Activated T-helper 1 cell treated with anti-CD3 and anti-CD28 coated beads, Interleukin-12 subunit alpha, Interleukin-12 subunit beta, Interleukin-2, Interleukin-4 antibody, amounts not matched to agents 30 ng/mL and 10 ng/mL and 1 ng/mL, durations not matched to agents 14 hours and 24 hours and 36 hours (primary cell): ENCODE data around the gene ATG7. TPM values are rescaled to one million over a fixed set of nuclear protein-coding genes. Genes with fewer than 3 reads are reported as not detected.

Source experiments
- DNase-seq: peaks from one replicate; pipeline ENCODE4 v3.0.0; 2021; ENCODE audit warnings: low spot score
- H3K27ac Mint-ChIP-seq: one replicate; pipeline ENCODE4 v1.8.0; 2021; ENCODE audit warnings: mild to moderate bottlenecking, mixed read lengths
- H3K27me3 Mint-ChIP-seq: one replicate; pipeline ENCODE4 v1.8.0; 2022; ENCODE audit warnings: mild to moderate bottlenecking, moderate library complexity, mixed read lengths; ENCODE audit not compliant: insufficient read depth
- H3K36me3 Mint-ChIP-seq: one replicate; pipeline ENCODE4 v1.8.0; 2021; ENCODE audit warnings: low read depth, mixed read lengths
- H3K4me1 Mint-ChIP-seq: one replicate; pipeline ENCODE4 v1.8.0; 2021; ENCODE audit warnings: low read depth, mixed read lengths
- H3K4me3 Mint-ChIP-seq: one replicate; pipeline ENCODE4 v1.8.0; 2021; ENCODE audit warnings: mild to moderate bottlenecking, moderate library complexity, mixed read lengths
- H3K9me3 Mint-ChIP-seq: one replicate; pipeline ENCODE4 v1.8.0; 2021; ENCODE audit warnings: mixed read lengths
- intact Hi-C: fragments of 100-400 bp; cut with micrococcal nuclease; formaldehyde crosslinking; loops from one replicate; pipeline ENCODE4 v1.15.1; 2024
- total RNA-seq: library from RNA; stranded (reverse); gene quantifications from 2 replicates; pipeline ENCODE4 v1.2.3, GENCODE V29; 2022

The ATG7 gene
- total RNA-seq, 1 donor from 2014 or later, result 38.6 TPM

DNA sequence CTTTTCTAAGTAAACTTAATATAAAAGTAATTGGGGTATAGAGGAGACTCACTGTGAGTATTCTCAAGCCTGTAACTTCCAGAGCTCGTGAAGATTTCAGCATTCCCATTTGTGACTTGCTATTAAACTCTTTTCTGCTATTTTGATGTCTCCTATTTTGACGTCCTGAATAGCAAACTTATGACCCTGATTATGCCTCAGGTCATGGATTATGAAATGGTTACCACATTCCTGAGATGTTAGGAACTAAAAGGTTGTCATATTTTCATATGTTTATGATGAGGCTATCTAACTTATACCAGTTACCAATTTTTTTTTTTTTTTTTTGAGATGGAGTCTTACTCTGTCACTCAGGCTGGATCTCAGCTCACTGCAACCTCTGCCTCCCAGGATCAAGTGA lies 105.5 kb downstream of the ATG7 start:
- no peak overlapping the region for H3K27ac Mint-ChIP-seq
- no peaks in the 10 kb centered on the region for H3K9me3 Mint-ChIP-seq
- intact Hi-C loops, result loop anchor here (2.0 to 10.0 kb wide), 3 partner anchors 265 to 427 kb away; partner anchors contain the start of gene VGLL4
- H3K4me3 Mint-ChIP-seq, result no peak overlapping the region
- peaks cover 3% of the 10 kb centered on the region for H3K36me3 Mint-ChIP-seq
- no peak for DNase-seq
- H3K27me3 Mint-ChIP-seq, result no peaks in the 10 kb centered on the region
- H3K4me1 Mint-ChIP-seq, result no peaks in the 10 kb centered on the region

DNA sequence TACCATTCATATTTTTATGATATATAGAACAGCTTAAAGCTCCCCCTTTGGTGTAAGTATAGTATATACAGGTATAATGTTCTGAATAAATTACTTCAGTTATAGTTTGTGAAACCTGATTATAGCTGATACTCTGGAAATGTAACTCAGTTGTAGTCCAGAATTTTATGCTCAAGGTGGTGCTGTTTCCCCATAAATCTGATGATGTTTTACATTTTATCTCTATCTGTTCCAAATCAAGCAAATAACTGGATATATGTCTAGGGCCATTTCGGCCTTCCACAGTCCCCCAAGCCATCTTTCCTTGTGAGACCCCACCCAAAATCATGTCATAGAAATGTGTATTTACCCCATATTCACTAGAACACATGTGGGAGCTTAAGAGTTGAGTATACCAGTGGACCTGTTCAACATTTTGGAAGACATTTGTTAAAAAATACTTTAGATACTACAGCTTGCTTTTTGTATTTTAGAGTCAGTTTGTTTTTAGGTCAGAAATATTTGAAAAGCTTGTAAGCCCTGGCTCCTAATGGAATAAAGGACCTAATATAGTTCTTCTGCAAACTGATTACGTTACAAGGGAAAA lies 107.1 kb downstream of the ATG7 start:
- Mint-ChIP-seq H3K9me3 (no peaks in the 10 kb centered on the region), H3K27ac (no peak overlapping the region), H3K4me3 (no peak overlapping the region), H3K4me1 (no peaks in the 10 kb centered on the region), H3K27me3 (no peaks in the 10 kb centered on the region), H3K36me3 (peaks cover 7% of the 10 kb centered on the region)
- intact Hi-C loops, result loop anchor here (1.0 to 10.0 kb wide), 4 partner anchors 263 to 425 kb away; partner anchors contain the start of gene VGLL4
- no peak for DNase-seq

- intact Hi-C loops, result loop anchor here (1.0 to 10.0 kb wide), 4 partner anchors 263 to 425 kb away; partner anchors contain the start of gene VGLL4
- no peak overlapping the region for H3K27ac Mint-ChIP-seq
- H3K36me3 Mint-ChIP-seq, result peaks cover 7% of the 10 kb centered on the region
- H3K4me1 Mint-ChIP-seq, result no peaks in the 10 kb centered on the region
- H3K4me3 Mint-ChIP-seq, result no peak overlapping the region
- no peaks in the 10 kb centered on the region for H3K9me3 Mint-ChIP-seq
- H3K27me3 Mint-ChIP-seq, result no peaks in the 10 kb centered on the region
- DNase-seq, result no peak
Measured at GRCh38 chr3:11379824-11380701, 107.9 kb downstream of the ATG7 start.

DNA sequence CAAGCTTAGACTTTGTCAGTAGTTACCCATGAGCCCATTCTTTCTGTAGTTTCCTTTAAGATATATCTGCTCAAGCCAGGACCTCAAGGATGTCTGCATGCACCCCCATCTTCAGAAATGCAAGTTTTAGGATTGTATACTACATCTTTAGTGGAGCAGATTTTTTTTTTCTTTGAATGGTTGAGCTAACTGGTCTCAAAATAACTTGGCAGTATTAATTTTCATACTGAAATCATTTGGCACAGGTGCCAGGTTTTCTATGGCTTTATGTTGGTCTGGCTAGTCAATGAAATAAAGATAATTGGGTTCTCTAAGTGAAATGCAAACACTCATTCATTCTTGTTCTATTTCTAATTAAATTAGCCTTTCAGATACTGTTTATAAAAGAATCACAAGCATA lies 108.9 kb downstream of the ATG7 start:
- H3K27me3 Mint-ChIP-seq, result no peaks in the 10 kb centered on the region
- DNase-seq, result no peak
- no peak overlapping the region for H3K4me3 Mint-ChIP-seq
- peaks cover 7% of the 10 kb centered on the region for H3K36me3 Mint-ChIP-seq
- no peaks in the 10 kb centered on the region for H3K4me1 Mint-ChIP-seq
- intact Hi-C loops, result no loop called here
- no peaks in the 10 kb centered on the region for H3K9me3 Mint-ChIP-seq
- H3K27ac Mint-ChIP-seq, result no peak overlapping the region

DNA sequence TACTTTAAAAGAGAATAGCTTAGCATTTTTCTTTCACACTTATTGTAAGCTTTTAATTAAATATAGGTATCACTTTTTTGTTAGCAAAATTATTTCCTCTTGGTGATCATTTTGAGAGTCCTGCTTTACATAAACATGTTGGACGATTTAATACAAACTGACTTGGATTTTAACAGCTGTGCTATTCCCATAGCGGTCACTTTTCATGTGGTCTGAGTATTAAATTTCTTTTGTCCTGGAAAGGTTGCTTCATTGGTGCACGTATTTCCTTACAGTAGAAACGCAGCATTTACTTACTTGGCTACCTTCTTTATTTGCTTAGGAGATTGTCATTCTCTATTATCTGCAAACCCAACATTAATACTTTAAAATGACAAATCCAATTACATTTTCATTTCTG lies 109.4 kb downstream of the ATG7 start:
- no peaks in the 10 kb centered on the region for H3K9me3 Mint-ChIP-seq
- H3K27ac Mint-ChIP-seq, result no peak overlapping the region
- no peak for DNase-seq
- H3K4me1 Mint-ChIP-seq, result no peaks in the 10 kb centered on the region
- H3K27me3 Mint-ChIP-seq, result no peaks in the 10 kb centered on the region
- no peak overlapping the region for H3K4me3 Mint-ChIP-seq
- H3K36me3 Mint-ChIP-seq, result peaks cover 5% of the 10 kb centered on the region
- intact Hi-C loops, result no loop called here

DNA sequence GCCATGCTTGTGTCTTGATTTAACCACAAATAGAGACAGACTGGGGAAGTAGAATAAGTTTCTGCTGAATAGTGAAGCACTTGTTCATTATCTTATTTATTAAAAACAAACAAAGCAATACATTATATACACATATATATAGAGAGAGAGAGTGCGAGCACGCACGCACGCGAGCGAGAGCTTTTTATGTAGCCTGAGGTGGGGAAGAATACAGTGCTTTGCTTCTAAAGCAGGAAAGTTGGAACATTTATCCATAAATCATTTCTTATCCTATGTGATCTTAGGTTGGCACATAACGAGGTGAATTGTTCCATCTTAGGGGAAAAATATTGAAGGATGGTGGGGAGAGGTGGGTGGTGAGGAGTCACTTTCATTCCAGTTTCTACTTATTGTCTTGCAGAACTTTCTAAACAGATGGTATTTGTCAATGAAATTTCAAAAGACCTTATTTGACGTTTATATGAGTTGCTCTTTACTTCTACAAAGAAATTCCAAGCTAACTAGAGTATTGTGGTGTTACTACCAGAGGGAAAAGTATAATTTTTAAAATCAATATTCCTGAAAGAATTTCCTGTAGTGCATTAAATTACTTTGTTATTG lies 110.0 kb downstream of the ATG7 start:
- DNase-seq, result no peak
- Mint-ChIP-seq H3K27me3 (no peaks in the 10 kb centered on the region), H3K4me1 (no peaks in the 10 kb centered on the region), H3K4me3 (no peak overlapping the region), H3K27ac (no peak overlapping the region), H3K9me3 (no peaks in the 10 kb centered on the region), H3K36me3 (peaks cover 5% of the 10 kb centered on the region)
- intact Hi-C loops, result no loop called here

DNA sequence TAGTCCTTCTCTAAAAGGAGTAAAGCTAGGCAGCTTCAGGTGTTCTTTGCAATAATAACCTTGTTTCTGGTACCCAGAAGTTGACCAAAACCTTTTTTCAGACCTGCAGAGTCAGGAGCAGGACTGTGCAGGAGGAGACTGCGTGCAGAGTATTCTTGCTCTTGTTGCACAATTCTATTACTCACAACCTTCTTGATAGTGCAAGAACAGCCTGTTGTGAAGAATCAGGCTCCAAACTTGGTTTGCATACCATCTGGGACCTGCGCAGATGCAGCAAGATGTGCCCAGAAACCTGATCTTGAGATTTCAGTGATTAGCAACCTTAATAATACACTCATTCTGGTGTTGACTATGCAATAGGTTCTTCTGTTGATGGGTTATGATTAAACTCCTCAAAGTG lies 111.9 kb downstream of the ATG7 start:
- H3K9me3 Mint-ChIP-seq, result no peaks in the 10 kb centered on the region
- H3K36me3 Mint-ChIP-seq, result peaks cover 5% of the 10 kb centered on the region
- no peaks in the 10 kb centered on the region for H3K27me3 Mint-ChIP-seq
- H3K4me3 Mint-ChIP-seq, result no peak overlapping the region
- H3K27ac Mint-ChIP-seq, result no peak overlapping the region
- DNase-seq, result no peak
- intact Hi-C loops, result no loop called here
- H3K4me1 Mint-ChIP-seq, result no peaks in the 10 kb centered on the region

GRCh38 chr3:11385326-11385725 lies 113.1 kb downstream of the ATG7 start:
- intact Hi-C loops, result no loop called here
- DNase-seq, result no peak
- Mint-ChIP-seq H3K9me3 (no peaks in the 10 kb centered on the region), H3K4me3 (no peak overlapping the region), H3K36me3 (peaks cover 8% of the 10 kb centered on the region), H3K4me1 (no peaks in the 10 kb centered on the region), H3K27me3 (no peaks in the 10 kb centered on the region), H3K27ac (no peak overlapping the region)

GRCh38 chr3:11385891-11386290 lies 113.7 kb downstream of the ATG7 start:
- Mint-ChIP-seq H3K36me3 (peaks cover 8% of the 10 kb centered on the region), H3K27ac (no peak overlapping the region), H3K4me3 (no peak overlapping the region), H3K27me3 (no peaks in the 10 kb centered on the region), H3K4me1 (no peaks in the 10 kb centered on the region), H3K9me3 (no peaks in the 10 kb centered on the region)
- intact Hi-C loops, result no loop called here
- no peak for DNase-seq

- DNase-seq, result no peak
- no peak overlapping the region for H3K27ac Mint-ChIP-seq
- no peaks in the 10 kb centered on the region for H3K27me3 Mint-ChIP-seq
- peaks cover 8% of the 10 kb centered on the region for H3K36me3 Mint-ChIP-seq
- no peaks in the 10 kb centered on the region for H3K9me3 Mint-ChIP-seq
- H3K4me3 Mint-ChIP-seq, result no peak overlapping the region
- peaks cover 1% of the 10 kb centered on the region for H3K4me1 Mint-ChIP-seq
- intact Hi-C loops, result no loop called here
Measured at GRCh38 chr3:11386465-11387113, 114.4 kb downstream of the ATG7 start.

- no peaks in the 10 kb centered on the region for H3K9me3 Mint-ChIP-seq
- H3K36me3 Mint-ChIP-seq, result peaks cover 3% of the 10 kb centered on the region
- intact Hi-C loops, result no loop called here
- no peaks in the 10 kb centered on the region for H3K27me3 Mint-ChIP-seq
- H3K27ac Mint-ChIP-seq, result no peak overlapping the region
- no peak for DNase-seq
- H3K4me3 Mint-ChIP-seq, result no peak overlapping the region
- H3K4me1 Mint-ChIP-seq, result peaks cover 12% of the 10 kb centered on the region
Measured at GRCh38 chr3:11389386-11390268, 117.4 kb downstream of the ATG7 start.

GRCh38 chr3:11390411-11391131 lies 118.4 kb downstream of the ATG7 start:
- Mint-ChIP-seq H3K4me3 (no peak overlapping the region), H3K9me3 (no peaks in the 10 kb centered on the region), H3K27ac (no peak overlapping the region), H3K27me3 (no peaks in the 10 kb centered on the region), H3K36me3 (peaks cover 3% of the 10 kb centered on the region), H3K4me1 (peaks cover 12% of the 10 kb centered on the region)
- no peak for DNase-seq
- intact Hi-C loops, result no loop called here
